Neural progenitor cell (in vitro differentiated cells): ENCODE measurements around the gene HOXA11.

Experiments used
- CTCF ChIP-seq: fragments of 200-600 bp; sonication (generic); IDR thresholded peaks from 2 replicates; pipeline ENCODE4 v1.5.1; 2017; ENCODE audit warnings: antibody characterized with exemption, mild to moderate bottlenecking
- EZH2phosphoT487 ChIP-seq: fragments of 200-600 bp; sonication (generic); IDR thresholded peaks from 2 replicates; pipeline ENCODE4 v1.6.1; 2017; ENCODE audit warnings: antibody characterized with exemption

- TF ChIP-seq CTCF: no peak
- no peak for TF ChIP-seq EZH2phosphoT487
These were observed 10.0 kb downstream of the HOXA11 start for GRCh38 chr7:27174874-27175625.
